GM18526 (cell line): ENCODE data around the gene COL8A2.

Source experiments
- POLR2A ChIP-seq: IDR thresholded peaks from 3 replicates; pipeline ENCODE4 v1.6.1; 2011; ENCODE audit not compliant: insufficient read length; ENCODE audit errors: extremely low read depth

The COL8A2 gene

DNA sequence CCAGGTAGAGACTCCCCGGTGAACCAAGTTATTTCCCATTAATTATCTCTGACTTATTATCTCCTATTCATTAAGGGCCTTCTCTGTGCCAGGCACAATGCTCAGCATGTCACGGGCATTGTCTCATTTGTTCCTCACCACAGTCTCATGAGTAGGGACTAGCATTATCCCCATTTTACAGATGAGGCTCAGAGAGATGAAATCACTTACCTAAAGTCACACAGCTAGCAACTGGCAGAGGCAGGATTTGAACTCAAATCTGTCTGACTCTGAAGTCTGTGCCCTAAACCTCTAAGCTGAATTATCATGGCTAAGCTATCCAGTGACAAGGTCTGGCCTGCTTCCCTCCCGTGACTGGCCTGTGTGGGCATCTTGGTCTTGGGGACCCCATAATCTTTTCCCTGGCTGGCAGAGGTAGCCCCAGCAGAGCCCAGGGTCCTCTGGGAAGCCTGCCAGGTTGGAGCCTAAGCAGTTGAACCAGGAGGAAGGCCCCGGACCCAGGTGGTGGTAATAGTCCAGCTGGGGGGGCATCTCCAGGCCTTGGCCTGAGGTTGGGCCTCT is 35.4 kb upstream of the COL8A2 start:
- TF ChIP-seq POLR2A, result no peak

DNA sequence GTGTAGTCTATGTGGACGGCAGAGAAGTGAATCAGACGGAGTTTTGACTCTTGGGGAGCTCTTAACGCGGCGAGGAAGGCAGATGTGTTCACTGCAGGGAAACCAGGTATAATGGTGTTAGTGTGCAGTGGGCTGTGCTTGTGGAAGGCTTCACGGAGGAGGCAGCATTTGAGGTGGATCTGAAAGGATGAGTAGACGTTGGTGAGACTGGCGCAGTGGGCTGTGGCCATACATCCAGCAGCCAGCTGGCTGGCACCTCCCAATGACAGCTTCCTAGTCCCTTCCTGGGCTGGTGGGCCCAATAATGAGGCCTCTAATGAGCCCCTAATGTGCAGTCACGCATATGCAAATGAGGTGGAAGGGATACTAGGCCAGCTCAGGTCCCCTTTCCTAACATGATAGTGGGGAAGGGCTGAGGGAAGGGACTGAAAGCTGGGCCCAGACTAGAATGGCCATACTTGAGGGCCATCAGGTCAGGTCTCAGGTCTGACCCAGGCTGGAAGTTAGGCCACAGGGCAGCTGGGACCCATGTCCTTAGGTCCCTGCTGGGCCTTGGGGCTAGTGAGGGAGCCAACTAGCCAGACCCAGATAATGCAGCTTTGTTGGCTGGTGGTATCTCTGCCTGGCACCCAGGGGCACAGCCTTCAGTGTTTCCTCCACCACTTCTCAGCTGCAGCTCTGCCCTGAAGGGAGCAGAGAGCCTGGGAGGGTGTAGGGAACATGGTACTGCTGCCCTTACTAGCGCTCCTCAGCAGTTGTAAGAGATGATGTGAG is 34.8 kb upstream of the COL8A2 start:
- TF ChIP-seq POLR2A, result no peak

DNA sequence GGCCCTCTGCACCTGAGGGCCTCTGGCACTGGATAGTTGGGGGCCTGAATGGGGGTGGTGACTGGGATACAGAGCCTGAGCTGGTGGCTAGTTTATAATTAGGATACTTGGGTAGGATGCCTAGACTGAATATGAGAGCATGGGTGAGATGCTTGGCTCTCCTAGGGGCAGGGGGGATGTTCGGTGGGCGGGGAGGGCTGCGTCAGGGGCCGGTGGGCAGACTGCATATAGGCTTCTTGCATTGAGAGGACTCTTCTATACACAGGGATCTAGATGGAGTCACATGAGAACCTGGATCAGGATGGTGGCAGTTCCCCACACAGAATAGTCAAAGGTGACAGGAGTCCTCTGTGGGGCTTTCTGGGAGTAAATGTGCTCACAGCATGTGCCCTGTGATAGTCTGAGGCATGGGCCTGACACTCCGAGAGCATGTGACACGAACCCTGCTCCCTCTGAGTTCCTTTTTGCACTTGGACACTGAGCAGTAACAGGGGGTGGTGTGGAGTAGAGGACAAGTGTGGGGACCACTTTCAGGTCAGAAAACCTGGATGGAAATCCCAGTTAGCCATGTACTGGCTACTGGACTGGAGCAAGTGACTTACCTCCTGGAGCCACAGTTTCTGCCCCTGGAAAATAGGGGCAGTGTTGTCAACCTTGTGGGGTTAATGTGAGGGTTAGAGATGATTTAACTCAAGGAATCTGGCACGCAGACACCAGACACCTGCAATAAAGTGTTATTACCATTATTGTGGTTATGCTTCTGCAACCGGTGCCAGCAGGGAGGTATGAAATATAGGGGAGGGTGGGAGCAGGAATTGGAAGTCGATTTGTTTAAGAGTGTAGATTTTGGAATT is 33.2 kb upstream of the COL8A2 start:
- TF ChIP-seq POLR2A, result no peak

DNA sequence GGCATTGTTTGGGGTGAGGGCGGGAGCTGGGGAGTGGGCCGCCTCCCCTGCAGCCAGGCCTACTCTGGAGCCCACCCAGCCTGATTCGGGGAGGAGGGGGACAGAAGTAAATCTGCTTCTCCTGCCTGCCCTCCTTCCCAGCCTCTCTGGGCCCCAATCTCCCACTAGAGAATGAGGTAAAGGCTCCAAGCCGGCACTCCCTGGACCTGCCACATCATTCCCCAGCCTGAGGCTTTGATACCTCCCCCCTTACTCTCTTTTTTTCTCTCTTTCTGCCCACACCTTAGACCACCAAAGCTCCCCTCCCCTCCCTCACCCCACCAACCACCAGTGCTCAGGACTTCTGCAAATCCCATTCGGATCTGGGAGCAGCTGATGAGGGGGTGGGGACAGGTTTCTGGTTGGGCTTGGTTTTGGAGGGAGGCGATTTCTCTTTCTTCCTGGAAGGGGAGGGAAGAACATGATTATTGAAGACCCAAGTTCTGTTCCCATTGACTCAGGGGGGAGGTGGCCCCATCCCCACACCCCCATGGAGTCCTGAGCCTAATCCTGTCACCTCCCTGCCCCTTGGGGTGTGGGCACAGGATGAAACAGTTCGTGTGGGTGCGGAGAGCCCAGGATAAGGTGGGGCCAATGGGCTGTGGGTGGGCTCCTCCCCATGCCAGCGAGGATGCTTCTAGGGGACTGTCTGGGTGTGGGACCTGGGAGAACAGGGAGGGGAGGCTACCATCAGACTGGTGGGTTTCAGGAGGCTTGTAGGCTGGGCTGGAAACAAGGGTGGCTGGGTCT is 32.3 kb upstream of the COL8A2 start:
- no peak for TF ChIP-seq POLR2A

DNA sequence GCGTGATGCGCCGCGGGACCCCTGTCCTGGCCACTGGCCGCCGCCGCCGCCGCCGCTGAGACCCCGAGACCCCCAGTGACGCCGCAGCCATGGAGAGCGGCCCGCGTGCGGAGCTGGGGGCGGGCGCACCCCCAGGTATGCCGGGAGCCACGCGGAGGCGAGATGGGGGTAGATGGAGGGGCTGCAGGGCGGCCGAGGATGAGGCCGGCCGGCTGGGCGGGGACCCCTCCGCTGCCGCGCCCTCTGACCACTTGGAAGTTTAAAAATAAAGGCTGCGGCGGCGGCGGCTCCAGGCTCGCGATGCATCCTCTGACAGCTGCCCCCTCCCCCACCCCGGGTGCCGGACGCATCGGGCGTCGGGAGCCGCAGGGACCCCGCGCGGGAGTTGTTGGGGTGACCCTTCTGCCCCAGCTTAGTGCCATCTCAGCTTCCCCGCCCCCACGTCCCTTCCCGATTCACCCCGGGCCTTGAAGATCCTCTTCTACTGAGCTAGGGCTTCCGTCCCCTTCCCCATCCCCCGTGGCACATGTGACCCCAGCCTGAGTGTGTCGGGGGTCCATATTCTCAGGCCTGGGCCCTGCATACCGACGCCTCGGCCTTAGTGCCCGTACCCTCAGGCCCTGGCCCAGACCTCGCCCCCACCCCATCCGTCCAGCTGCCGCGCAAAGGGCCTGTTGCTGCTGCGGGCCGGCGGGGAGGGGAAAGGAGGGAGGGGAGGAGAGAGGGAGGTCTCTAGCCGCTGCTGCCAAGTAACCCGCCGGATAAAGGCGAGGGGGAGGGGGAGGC is 31.5 kb upstream of the COL8A2 start:
- TF ChIP-seq POLR2A, result peak; percentile 32

DNA sequence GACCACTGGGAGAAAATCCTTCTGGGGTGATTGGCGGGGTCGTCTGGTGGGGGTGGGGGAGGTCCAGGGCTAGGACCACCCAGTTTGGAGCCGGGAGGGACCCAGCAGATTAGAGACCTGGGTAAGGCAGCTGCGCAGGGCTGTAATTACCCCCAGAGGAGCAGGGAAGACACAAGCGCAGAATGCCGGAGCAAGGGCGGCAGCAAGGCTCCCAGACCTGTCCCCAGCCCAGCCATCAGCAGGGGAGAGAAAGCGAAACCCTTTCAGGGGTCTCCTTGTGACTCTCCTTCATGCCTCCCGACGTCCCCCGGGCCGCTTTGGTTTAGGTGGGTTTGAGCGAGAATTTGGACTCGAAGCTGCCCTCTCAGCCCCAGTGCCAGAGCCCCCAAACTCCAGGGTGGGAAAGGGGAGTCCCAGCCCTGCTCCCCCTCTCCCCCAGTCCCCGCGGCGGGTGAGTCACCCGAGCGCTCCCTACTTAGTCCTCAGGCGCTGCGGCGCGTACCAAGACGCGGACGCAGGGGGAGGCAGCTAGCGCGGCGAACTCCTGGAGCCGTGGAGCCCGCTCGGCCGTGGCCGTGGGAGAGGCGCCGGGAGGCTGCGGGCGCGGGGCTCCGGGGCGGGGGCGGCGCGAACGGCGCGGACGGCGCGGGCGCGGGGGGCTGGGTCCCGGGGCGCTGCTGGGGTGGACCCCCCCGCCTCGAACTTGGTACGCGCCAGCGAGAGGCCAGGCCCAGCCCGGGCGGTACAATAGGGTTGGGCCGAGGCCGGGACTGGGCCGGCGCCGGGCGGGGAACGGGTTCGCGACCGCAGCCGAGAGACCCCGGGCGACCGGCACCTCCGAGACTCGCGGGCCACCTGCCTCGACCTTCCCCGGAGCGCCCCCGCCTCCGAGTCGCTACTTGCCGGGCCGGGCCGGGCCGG is 30.6 kb upstream of the COL8A2 start, which contains the start of gene MAP7D1:
TSS of gene MAP7D1 (plus strand) at position 753 of the 921 bp plus-strand sequence. CDS start 258 bp downstream, outside the sequence.
- peak; percentile 92 for TF ChIP-seq POLR2A

DNA sequence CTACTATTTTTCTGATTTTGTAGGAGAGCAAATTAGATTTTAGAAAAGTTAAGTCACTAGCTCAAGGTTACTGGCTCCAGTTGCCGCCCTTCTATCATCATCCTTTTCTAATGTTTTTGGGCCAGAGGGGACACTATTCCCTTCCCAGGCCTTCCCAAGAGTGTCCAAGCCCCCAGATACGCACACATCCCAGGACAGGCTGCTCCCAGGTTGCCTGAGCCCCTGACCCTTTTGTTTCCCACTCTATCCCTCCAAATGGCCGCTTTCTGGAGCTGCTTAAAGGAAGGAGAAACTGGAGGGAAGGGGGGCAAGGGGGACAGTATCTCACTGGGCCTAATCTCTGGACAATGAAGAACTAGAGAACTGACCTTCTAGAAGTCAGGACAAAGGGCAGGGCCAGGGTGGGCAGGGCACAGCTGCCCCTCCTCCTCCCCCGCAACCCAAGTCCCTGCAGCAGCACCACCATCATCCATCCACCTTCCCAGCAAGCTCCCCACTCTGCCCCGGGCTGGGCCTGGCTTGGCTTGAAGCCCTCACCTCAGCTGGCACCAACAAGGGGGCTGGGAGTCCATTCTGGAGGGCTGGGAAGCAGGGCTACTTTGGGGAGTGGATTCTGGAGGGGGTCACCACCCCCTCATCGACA is 29.9 kb upstream of the COL8A2 start:
- no peak for TF ChIP-seq POLR2A

DNA sequence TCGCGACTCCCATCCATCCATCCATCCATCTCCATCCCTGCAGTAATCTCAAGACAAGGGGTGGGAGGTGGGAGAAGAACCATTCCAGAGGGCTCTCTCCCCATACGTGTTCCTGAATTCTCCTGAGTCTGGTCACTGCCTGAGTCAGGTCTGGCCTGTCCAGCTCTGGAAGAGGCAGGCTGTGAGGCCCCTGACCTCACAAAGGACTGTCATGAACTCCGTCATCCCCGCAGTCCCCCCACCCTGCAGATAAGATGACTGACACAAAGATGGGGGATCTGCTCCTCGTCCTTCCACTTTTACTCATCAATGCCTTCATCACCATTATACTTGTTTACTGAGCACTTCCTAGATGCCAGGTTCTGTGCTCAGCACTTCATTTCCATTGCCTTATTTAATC is 29.3 kb upstream of the COL8A2 start:
- TF ChIP-seq POLR2A, result no peak

DNA sequence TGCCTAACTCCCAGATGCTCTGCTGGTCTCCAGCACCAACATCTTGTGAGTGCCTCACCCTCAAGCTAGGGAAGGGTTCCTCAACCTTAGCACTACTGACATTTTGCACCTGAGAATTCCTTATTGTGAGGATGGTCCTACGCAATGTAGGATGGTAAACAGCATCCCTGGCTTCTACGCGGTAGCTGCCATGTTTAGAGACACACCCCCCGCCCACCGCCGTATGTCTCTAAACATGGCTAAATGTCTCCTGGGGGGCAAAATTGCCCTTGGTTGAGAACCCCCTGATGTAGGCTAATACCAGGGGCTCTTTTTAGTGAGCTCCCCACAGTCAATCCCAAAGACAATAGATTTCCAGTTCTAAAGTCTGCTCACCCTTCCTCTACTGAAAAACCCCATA is 28.5 kb upstream of the COL8A2 start:
- TF ChIP-seq POLR2A, result no peak

DNA sequence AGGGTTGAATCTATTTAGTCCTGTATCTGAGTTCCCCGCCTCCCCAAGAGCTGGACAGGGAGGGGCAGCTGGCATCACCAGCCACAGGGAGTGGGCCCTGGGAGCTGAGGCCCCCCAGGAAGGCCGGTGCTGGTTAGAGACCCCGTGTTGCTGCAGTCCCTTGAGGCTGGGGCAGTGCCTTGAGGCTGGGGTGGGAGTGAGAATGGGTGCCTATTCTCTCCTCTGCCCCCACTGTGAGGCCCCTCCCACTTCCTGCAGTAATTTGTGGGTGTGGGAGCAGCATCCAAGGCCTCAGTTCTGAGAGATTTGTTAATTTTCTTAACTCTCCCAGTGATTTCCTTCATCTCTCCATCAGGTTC is 26.8 kb upstream of the COL8A2 start:
- peak; percentile 33 for TF ChIP-seq POLR2A

DNA sequence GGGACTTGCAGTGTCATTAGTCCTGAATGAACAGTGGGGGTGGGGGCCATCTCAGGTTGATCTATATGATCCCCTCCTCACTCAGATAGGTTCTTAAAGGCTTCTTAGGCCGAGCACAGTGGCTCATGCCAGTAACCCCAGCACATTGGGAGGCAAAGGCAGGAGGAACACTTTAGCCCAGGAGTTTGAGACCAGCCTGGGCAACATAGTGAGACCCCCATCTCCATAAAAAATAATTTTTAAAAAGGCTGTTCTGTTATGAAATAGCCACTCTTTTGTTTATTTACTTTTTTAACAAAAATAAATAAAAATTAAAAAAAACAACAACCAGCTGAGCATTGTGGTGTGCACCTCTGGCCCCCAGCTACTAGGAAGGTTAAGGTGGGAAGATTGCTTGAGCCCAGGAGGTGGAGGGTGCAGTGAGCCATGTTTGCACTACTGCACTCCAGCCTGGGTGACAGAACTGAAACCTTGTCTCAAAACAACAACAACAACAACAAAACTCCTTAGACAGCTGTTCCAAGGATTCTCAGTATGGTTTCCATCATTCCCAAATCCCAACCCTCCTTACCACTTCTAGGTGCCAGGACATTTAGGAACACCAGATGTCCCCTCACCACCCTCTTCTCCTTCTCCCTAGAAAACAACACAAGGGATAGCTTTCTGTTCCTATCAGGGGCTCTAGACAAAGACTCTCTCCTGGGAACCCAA is 26.3 kb upstream of the COL8A2 start:
- TF ChIP-seq POLR2A, result no peak

DNA sequence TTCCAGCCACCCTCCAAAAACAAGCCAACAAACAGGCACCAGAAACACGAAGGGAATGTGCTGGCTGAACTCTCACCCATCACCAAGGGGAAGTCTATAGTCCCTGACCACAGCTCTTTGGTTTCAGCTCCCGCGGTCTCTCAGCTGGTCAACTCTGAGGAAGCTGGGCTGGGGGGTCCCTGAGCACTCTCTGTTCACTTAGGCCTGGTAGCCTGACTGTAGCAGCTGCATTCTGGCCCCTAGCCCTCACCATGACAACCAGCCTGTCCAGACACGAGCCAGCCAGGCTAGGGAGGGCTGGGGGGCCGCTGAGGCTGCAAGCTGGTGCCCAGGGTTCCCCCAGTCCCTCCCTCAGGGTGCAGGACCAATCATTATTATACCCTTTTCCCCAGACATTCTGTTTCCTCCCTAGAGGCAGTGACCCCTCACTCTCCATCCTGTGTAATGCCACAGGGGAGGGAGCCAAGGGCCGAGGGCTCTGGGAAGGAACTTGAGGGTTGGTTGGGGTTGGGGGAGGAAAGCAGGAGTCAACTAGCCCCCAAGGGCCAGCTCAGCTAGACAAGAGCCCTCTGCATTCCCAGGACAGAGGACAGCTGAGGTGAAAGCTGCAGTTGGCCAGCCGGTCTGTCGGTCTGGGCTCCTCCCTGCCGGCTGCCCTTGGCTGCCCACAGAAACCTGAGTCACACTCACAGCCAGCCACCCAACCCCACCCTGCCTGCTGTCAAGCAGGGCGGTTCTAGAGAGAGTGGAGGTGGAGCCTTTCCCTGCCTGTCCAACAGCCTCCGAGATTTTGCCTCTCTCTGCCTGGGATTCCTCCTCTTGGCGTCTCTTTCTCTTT is 25.5 kb upstream of the COL8A2 start:
- TF ChIP-seq POLR2A, result peak; percentile 36

DNA sequence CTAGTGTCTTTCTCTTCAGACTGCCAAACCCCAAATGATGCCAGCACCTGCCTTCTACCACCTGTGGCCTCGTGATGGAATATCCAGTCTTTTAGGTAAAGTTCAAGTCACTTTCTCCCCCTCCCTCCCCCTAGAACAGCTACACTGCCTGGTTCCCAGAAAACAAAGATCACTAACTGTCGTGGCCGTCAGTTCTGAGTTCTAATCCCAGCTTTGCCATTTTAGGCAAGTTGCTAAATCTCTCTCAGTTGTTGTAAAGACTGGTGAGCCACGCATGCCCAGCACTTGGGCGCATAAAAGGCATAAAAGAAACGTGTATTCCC is 24.9 kb upstream of the COL8A2 start:
- no peak for TF ChIP-seq POLR2A
